22Rv1 (cell line): ENCODE results near the gene KCTD20.
"Not testable (repeated sequence)": the region's sequence is repeated elsewhere in the genome, so short reads cannot be mapped to it uniquely, and the experiment has no call there.

Experiments
- CTCF ChIP-seq: fragments of 450-650 bp; IDR thresholded peaks from 2 replicates; pipeline ENCODE4 v1.5.1; 2017; ENCODE audit warnings: mild to moderate bottlenecking
- ZFX ChIP-seq: fragments of 450-650 bp; IDR thresholded peaks from 2 replicates; pipeline ENCODE4 v1.6.1; 2017; ENCODE audit warnings: antibody characterized with exemption, borderline replicate concordance

- TF ChIP-seq CTCF, ZFX: not testable (repeated sequence)
Observed at GRCh38 chr6:36452897-36453296, 10.1 kb downstream of the KCTD20 start.
